NCI-H2107 treated with DMSO at 0.1 percent for 48 hours (cell line): ENCODE data around the gene TRIM44.
"Not testable (repeated sequence)": the region's sequence is repeated elsewhere in the genome, so short reads cannot be mapped to it uniquely, and the experiment has no call there.

Source experiments
- DNase-seq: peaks from one replicate; lab custom pipeline; 2025; ENCODE audit not compliant: unreplicated experiment; lab: John Stamatoyannopoulos, UW

TRIM44 gene

DNA sequence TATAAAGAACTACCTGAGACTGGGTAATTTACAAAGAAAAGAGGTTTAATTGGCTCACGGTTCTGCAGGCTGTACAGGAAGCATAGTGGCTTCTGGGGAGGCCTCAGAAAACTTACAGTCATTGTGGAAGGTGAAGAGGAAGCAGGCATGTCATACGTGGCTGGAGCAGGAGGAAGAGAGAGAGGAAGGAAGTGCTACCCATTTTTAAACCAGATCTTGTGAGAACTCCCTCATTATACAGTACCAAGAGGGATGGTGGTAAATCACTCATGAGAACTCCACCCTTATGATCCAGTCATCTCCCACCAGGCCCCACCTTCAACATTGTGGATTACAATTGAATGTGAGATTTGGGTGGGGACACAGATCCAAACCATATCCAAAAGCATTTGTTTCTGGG lies 53.1 kb downstream of the TRIM44 start:
- DNase-seq = not testable (repeated sequence)

DNA sequence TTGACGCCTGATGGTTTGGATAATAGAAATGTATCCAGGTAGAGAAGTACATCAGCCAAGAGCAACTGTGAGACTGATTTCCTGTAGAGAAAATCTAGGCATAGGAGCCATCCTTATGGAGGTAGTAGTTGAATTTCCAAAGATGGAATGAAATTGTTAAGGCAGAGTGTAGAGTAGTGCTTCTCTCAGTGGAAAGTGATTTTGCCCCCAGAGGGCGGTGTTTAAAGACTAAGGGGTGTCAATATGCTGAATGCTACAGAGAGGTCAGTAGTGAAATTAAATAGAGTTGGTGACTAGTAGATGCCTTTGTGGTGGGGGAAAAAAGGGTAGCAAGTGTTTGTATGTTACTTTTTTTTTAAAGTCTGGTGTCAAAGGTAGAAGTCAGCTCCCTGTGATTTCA lies 54.5 kb downstream of the TRIM44 start:
- no peak for DNase-seq

DNA sequence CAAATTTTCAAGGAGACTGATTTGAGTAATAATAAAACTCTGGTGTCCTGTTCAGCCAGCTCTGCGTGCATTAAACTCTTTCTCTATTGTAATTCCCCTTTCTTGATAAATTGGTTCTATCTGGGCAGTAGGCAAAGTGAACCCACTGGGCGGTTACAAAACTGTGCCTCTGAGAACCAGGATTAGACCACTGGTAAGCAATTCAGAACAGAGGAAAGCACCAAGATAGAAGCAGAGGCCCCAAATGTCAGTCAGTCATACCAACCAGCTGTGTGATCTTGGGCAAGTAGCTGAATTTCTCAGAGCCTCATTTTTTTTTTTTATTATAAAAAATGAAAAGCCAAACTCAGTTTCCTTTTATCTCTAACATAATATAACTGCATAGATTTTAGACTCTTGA lies 54.9 kb downstream of the TRIM44 start:
- DNase-seq = no peak

DNA sequence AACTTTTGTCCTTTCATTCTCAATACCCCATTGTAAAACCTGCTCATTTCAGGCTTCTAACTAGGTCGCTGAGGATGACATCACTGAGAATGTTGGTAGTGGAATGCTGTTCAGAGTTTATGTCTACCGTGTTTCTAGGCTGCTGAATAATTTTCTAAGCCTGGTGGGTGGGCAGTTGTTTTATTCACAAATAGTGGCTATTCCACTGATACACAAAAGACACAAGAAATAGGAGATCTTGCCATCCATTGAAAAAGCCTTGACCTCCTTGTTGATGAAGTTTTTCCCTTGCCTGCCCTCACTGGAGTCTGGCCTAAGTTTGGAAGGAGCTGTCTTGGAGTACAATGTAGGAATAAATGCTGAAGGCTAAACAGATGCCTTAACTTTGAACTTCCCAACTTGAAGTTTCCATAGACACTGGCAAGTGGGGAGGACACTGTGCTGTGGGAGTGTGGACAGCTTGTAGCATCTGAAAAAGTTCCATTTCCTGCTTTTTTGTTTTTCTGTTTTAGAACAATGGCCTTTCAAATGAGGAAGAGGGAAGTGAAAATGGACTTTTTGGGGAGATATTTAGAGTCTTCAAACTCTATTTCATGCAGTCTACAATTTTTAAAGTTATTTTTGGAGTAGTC lies 59.2 kb downstream of the TRIM44 start:
- no peak for DNase-seq

DNA sequence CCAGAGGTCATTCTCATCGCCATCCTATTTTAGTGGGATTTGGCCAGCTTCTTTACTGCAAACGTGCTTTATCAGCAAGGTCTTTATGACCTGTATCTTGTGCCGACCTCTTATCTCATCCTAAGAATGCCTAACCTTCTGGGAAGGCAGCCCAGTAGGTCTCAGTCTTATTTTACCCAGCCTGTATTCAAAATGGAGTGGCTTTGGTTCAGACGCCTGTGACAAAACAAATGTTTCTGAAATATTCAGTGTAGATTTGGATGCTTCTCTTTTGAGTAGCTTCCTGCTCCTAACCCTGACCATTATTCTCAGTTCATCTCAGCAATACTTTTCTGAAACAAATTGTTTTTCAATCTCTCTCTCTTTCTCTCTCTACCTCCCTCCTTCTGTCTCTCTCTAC lies 60.1 kb downstream of the TRIM44 start:
- DNase-seq = no peak

DNA sequence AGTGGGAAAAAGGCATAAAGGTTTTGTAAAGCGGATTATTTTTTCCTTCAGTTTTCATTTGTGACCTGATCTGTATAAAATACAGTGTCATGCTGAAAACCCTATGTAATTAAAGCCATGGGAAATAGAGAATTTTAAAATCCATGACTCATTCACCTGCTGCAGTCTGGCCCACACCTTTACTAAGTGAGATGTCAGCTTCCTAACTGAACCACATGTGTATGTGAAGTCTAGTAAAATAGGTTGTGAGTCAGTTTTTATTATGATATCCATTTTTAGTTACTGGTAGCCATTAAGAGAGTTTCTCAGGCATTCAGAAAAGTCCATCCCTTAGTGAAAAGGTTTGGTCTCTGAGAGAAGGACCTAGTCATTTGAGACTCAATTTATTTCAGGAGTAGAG lies 60.9 kb downstream of the TRIM44 start:
- no peak for DNase-seq

DNA sequence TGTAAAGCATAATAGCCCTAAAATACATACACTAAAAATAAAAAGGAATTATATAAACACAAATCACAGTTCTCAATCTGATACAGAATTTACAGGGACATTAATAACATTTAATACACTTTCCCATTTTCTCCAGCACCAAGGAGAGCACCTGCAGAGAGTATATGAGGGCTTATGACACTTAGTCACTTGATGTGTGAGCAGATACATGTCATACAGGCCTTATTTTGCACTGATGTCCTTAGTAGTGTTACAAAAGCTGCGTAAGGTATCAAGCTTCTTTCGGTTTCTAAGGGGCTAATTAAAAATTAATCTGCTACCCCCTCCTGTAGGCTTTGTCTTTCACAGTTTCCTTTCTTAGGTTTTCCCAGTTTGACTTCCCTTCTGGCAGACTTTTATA lies 61.3 kb downstream of the TRIM44 start:
- no peak for DNase-seq

DNA sequence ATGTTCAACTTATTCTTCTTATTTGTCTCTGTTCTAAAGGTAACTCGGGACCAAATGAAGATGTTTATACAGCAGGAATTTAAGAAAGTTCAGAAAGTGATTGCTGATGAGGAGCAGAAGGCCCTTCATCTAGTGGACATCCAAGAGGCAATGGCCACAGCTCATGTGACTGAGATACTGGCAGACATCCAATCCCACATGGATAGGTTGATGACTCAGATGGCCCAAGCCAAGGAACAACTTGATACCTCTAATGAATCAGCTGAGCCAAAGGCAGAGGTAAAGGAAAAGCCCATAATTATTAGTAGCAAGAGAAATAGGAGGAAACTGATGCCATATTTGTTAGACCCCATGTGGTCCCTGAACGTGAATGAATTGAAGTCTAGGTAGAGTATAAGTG lies 63.3 kb downstream of the TRIM44 start:
- DNase-seq = no peak

DNA sequence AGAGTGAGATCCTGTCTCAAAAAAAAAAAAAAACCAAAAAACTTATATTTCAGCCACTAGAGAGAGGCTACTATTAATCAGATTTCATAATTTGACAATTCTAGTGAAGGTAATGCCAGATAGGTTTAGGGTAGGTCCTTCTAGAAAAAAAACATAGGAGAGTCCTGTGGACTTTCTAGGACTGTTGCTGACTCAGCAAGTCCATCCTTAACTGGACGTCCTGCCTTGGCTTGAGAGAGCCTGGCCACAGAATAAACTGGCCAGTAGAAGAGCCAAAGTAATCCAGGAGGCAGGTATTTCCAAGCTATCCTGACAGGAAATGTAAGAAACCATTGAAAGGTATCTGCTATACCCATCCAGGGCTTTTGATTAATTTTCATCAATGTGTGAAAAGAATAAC lies 64.6 kb downstream of the TRIM44 start:
- DNase-seq = no peak

DNA sequence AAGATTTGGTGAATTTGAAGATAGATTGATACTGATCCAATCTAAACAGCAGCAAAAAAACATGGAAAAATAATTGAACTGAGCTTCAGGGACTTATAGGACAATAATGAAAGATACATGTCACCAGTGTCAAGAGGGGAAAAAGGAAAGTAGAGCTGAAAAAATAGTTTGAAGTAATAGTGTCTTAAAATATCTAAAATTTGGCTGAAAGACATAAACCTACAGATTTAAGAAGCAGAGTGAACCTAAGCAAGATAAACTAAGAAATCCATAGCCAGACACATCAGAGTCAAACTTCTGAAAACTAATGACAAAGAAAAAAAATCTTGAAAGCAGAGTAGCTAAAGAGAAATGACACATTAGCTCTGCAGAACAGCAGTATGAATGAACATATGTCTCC lies 67.7 kb downstream of the TRIM44 start:
- DNase-seq = no peak

DNA sequence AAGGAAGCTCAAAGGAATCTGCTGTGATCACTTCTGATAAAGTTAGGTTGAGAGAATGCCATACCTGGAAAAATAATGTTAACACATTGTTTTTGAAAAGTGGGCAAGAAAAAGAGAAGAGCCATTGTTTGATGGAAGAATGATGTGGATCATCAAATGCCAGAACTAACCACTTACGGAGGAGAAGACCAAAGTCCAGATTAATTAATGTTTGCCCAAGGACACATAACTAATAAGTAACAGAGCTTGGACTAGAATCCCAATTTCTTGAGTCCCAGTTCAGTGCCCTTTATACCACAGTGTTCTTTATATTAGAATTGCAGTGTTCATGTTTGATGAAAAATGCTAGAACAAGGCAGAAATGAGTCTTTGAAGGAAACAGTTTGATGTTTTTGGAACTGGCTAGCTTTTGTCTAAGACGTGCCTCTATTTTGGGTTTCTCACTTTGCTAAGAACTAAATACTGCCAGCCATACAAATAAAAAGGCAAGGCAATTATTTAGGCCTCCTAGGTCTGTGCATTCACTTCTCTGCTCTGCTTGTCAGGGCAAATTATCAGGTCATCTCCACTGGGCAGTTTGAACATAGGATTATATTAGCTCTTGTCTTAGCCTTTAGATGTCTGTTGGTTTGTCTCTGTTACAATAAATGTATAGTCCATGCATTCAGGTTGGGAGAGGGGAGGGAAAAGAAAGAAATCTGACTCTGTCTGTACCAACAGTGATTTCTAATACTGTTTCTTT lies 72.3 kb downstream of the TRIM44 start:
- DNase-seq = no peak

DNA sequence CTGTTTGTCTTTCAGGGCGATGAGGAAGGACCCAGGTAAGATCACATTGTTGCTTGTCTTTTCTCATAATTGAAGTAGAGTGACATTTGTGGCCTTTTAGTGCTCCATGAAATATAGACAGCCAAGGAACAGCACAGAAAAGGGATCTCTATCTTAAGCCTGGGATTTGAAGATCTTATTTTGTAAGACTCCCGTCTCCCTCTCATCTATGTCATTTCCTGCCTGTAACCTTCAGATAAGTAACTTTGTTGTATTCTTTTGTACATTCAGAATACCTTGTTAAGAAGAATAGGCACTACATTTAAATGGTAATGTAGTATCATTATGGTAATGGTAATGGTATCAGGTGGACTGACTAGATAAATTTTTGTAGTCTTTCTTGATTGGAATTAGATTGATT lies 72.8 kb downstream of the TRIM44 start:
- no peak for DNase-seq

DNA sequence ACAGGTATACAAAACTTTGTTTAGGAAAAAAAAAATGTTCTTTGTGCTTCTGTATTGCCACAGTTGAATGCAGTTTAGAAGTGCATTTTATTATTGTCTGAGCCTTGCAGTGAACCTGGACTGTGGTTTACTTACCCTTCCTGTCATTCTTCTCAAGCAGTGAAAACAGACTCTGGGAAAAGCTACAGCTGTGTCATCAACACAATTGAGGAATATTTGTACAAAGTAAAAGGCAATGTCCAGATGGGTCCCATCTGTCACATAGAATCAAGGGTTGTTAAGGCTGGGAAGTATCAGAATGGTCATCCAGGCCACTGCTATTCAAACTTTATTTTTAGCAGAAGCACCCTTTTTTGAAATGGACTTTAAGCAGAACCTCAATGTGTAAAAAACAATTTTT lies 73.3 kb downstream of the TRIM44 start:
- DNase-seq = no peak

DNA sequence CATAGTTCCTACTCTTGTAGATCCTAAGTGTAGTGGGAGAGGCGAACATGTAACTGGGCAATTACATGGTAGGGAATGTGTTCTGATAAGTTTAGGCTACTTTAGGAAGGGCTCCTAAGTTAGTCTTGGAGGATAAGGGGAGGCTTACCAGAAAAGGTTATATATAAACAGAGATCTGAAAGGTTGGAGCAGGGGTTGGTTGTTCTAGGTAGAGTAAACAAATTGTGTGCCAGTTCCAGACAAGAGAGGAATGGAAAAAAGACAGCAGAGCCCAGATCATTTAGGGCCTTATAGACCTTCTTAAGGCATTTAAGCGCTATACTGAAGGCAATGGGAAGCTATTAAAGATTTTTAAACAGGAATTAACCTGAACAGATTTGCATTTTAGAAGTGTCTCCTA lies 74.4 kb downstream of the TRIM44 start:
- DNase-seq = no peak

DNA sequence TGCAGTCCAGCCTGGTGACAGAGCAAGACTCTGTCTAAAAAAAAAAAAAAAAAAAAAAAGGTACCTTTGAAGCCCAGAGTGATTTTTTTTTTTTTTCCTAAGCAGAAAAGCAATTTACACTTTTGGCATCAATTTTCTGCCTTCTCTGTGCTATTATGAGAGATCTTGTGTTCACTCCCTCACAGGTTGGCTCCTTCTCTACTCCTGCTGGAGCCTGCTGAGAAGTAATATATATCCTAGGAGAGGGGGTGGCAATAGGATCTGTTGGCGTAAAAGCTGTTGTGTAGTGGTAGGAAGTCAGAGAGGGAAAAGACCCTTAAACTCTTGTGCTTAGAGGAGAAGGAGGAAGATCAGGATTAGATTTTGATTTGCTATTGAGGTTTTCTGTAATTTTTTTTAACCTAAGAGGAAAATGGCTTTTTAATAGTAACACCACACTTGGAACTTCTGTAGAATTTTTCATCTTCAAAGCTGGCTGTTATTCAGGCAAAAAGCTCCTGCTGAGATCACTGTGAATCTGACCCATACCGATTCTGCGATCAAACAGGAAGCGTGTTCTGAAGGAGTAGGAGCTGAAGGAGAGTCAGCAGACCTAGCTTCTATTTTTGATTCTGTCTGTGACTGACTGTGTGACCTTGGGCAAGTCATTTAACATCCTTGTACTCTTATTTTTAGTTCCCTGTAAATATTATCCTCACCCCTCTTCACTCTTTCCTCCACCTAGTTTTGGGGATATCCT lies 77.7 kb downstream of the TRIM44 start:
- no peak for DNase-seq

DNA sequence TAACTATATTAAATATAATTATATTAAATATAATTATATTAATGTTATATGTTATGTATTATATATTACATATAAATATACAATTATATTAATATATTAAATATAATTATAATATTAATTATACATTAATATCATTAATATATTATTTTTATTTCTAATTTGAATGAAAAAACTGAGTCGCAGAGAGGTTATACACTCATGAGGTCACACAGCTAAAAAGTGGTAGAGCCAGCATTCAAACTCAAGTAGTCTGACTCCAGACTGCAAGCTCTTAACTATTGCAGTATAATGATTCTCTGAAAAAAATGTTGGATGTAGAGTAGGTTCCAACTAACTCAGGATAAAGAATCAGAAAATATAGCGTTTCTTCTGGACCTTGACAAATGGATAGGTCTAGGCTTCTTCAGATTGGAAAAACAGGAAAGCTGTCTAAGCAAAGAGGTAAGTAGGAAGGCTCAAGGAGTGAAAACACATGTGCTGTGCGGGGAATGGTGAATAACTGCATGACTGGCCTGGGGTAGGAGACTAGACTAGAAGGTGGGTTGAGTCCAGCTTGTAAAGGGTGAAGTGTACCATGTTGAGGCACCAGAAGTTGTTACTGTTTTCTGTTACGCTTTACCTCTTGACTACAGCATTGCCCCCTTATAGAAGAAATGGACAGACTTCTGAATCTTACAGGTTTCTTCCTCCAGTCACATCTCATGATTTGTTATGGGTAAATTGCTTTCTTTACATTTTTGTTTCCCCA lies 80.3 kb downstream of the TRIM44 start:
- DNase-seq = no peak

DNA sequence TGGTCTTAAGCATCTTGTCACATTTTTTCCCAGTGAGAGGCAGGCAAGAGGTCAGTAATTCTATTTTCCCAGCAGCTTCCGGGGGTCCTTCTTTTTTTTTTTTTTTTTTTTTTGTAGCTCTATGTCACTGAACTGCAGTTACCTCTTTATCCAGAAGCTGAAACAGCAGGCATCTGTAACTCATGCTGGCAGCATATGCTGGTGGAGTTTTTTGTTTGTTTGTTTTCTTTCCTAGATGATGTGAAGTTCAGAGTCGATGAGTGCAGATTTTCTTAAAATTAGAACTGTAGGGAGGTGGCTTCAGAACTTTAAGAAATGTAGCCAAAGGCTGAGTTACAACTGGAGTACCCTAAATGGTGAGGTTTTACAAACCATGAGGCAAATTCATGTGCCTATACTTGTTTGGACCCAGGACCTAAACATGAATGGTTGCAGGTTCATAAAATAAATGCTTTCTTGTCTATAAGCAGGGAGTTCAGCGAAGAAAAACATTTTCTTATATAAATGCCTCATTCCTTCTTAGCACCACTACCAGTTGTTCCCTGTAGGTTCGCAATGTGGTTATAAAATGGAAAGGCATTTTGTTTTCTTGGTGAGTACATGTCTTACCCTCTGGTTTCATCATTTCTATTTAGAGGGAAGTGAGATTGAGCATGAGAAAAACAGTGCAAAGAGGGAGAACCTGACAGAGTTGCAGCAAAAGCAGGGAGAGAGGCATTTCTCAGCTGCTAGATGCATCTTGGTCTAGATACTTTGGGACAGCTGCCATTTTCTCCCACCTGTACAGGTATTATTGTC lies 84.0 kb downstream of the TRIM44 start:
- DNase-seq = no peak

DNA sequence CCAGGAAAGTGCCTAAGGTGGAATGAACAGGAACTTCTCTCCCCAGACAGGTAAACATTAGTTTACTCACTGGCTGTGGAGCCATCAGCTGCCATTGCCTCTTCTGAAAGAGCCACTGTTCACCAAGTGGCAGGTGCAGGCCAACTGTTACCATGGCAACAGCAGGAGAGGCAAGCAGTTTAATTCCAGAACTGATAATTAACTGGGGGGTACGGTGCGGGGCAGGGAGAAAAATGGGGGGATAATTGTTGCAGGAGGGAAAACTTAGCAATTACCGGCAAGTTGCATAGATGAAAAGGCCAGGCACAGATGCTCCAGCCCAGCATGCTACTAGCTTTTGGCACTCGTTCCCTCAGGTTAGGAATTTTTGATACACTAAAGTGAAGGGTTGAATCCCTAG lies 85.1 kb downstream of the TRIM44 start:
- peak; percentile 35 for DNase-seq

DNA sequence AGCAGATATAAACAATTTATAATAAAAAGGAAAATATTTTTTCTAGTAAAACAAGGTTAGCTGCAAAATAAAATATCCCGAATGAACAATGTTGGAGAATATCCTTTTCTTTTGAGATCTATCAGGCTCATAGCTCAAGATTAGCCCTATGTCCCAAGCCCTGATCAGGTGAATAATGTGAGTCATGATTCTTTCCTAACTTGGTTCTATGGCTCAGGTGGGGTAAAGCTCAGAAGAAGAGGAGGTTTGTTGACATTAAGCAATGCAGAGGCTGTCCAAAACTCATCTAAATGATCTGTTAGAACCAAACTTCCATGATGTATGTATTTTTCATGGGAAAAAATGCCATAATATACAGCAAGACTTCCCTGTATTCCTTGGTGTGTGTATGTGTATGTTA lies 86.1 kb downstream of the TRIM44 start:
- no peak for DNase-seq

DNA sequence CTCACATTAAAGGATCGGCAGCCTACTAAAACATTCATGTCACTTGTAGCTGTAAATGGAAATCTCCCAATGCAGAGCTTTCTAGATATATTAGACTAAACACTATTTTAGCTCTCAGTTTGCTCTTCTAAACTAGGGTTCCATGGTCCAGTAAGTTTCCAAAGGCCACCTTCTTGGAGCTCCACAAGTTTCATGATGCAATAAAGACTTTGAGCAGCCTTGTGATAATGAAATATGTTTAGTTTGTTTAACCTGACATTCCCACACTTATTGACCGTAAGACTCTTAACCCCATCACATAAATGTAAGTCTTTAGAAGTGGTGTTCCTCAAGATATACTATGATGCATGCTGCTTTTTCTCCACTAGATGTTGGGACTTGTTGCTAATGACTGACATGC lies 87.7 kb downstream of the TRIM44 start:
- no peak for DNase-seq
